ENCODE results near the gene MRPL50. TPM values are rescaled to one million over a fixed set of nuclear protein-coding genes. Genes with fewer than 3 reads are reported as not detected.
"Not testable (repeated sequence)": the region's sequence is repeated elsewhere in the genome, so short reads cannot be mapped to it uniquely, and the experiment has no call there.

The MRPL50 gene
- total RNA-seq, 1 experiment from 2014 or later = 38.5 TPM

GRCh38 chr9:101417977-101418376 lies 19.6 kb upstream of the MRPL50 start:
- DNase-seq (ENCODE audit: low spot score) = no peak

GRCh38 chr9:101417389-101417788 lies 19.0 kb upstream of the MRPL50 start:
- no peak for DNase-seq (ENCODE audit: low spot score)

- DNase-seq (ENCODE audit: low spot score) = no peak
Measured at GRCh38 chr9:101415578-101415977, 17.2 kb upstream of the MRPL50 start.

- DNase-seq (ENCODE audit: low spot score) = no peak
Measured at GRCh38 chr9:101414839-101415238, 16.4 kb upstream of the MRPL50 start.

- DNase-seq (ENCODE audit: low spot score) = no peak
Measured at GRCh38 chr9:101409079-101409477, 10.7 kb upstream of the MRPL50 start.

- no peak for DNase-seq (ENCODE audit: low spot score)
Measured at GRCh38 chr9:101408374-101409078, 10.1 kb upstream of the MRPL50 start.

GRCh38 chr9:101403516-101404285 lies 5.3 kb upstream of the MRPL50 start:
- DNase-seq (ENCODE audit: low spot score) = no peak

GRCh38 chr9:101400120-101400519 lies 1.7 kb upstream of the MRPL50 start:
- DNase-seq (ENCODE audit: low spot score) = no peak

GRCh38 chr9:101399643-101399970 lies 1.2 kb upstream of the MRPL50 start:
- DNase-seq (ENCODE audit: low spot score) = no peak

GRCh38 chr9:101398930-101399642 lies 668 bp upstream of the MRPL50 start:
- no peak for DNase-seq (ENCODE audit: low spot score)

- DNase-seq (ENCODE audit: low spot score) = no peak
Measured at GRCh38 chr9:101397746-101398067, 711 bp downstream of the MRPL50 start.

GRCh38 chr9:101394687-101395086 lies 3.7 kb downstream of the MRPL50 start:
- DNase-seq (ENCODE audit: low spot score) = no peak

- no peak for DNase-seq (ENCODE audit: low spot score)
Measured at GRCh38 chr9:101393135-101393534, 5.3 kb downstream of the MRPL50 start.

GRCh38 chr9:101388507-101388993 lies 9.9 kb downstream of the MRPL50 start:
- DNase-seq (ENCODE audit: low spot score) = no peak

GRCh38 chr9:101387871-101388506 lies 10.4 kb downstream of the MRPL50 start:
- peak; percentile 64 for DNase-seq (ENCODE audit: low spot score)

GRCh38 chr9:101384873-101385536 lies 13.4 kb downstream of the MRPL50 start, which contains the start of gene BAAT:
TSS of gene BAAT (minus strand) at chr9:101385006. CDS start at chr9:101371404, 13,602 bp downstream.
- DNase-seq (ENCODE audit: low spot score) = not testable (repeated sequence)

- DNase-seq (ENCODE audit: low spot score) = no peak
Measured at GRCh38 chr9:101383361-101383760, 15.1 kb downstream of the MRPL50 start.

GRCh38 chr9:101381833-101382342 lies 16.5 kb downstream of the MRPL50 start:
- DNase-seq (ENCODE audit: low spot score) = no peak

- DNase-seq (ENCODE audit: low spot score) = no peak
Measured at GRCh38 chr9:101381118-101381517, 17.3 kb downstream of the MRPL50 start.

- DNase-seq (ENCODE audit: low spot score) = no peak
Measured at GRCh38 chr9:101380295-101380694, 18.1 kb downstream of the MRPL50 start.

- peak; percentile 92 for DNase-seq (ENCODE audit: low spot score)
Measured at GRCh38 chr9:101376111-101376848, 22.1 kb downstream of the MRPL50 start.
